ENCODE measurements around the gene SPTBN4.
A peak's percentile ranks its signal among the peaks of the same experiment; 100 is the strongest.

The SPTBN4 gene

DNA sequence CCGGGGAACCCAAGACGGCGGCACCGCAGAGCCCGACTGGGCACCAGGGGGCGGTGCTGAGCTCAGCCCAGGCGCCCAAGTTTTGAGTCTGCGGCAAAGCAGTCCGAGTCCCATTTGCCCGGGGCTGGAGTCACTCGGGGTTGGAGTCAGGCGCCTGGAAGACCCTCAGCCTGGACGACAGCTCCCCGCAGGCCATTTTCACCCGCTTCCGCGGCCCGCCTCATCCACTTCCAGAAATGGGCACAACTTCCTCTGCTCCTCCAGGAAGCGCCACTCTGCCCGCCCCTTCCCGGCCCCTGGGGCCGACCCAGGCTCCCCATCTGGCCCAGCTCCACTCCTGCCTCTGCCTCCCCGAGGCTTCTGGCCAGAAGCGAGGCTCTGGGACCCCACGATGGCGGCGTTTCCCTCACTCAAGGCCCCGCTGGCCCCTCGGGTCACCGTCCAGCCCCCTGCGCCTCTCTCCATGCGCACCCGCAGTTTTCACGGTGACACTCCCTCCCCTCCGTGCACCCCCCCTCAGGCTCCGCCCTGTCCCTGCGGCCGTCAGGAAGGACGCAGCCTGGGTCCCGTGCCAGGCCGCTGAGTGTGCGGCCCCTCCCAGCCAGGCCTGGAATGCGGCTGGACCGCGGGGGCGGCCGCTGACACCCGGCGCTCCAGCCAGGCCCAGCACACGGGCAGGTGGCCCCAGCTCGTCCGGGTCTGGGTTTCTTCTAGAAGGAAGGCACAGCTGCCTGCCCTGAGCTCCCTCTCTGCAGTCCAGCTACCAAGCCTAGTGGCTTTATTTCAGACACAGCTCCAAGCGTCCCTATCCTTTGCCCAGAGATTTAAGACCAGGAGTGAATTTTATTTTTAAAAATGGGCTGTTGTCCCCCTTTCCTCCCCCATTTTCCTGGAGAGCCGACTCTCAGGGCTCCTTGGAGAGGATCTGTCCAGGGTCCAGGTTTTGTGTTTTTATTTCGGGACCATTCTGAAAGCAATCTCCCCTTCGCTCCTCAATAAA is 45.7 kb upstream of the SPTBN4 start:
- DNase-seq (ENCODE audit: low read depth) = peak; percentile 75
- TF ChIP-seq, protein P1, sequence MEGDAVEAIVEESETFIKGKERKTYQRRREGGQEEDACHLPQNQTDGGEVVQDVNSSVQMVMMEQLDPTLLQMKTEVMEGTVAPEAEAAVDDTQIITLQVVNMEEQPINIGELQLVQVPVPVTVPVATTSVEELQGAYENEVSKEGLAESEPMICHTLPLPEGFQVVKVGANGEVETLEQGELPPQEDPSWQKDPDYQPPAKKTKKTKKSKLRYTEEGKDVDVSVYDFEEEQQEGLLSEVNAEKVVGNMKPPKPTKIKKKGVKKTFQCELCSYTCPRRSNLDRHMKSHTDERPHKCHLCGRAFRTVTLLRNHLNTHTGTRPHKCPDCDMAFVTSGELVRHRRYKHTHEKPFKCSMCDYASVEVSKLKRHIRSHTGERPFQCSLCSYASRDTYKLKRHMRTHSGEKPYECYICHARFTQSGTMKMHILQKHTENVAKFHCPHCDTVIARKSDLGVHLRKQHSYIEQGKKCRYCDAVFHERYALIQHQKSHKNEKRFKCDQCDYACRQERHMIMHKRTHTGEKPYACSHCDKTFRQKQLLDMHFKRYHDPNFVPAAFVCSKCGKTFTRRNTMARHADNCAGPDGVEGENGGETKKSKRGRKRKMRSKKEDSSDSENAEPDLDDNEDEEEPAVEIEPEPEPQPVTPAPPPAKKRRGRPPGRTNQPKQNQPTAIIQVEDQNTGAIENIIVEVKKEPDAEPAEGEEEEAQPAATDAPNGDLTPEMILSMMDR (IDR thresholded peaks at IDR 0.05; ENCODE audit: control insufficient read depth, extremely low read depth, insufficient read depth) = peak; percentile 85
- H3K4me3 ChIP-seq (ENCODE audit: low read depth, low read length) = peak overlapping the region; percentile 67

DNA sequence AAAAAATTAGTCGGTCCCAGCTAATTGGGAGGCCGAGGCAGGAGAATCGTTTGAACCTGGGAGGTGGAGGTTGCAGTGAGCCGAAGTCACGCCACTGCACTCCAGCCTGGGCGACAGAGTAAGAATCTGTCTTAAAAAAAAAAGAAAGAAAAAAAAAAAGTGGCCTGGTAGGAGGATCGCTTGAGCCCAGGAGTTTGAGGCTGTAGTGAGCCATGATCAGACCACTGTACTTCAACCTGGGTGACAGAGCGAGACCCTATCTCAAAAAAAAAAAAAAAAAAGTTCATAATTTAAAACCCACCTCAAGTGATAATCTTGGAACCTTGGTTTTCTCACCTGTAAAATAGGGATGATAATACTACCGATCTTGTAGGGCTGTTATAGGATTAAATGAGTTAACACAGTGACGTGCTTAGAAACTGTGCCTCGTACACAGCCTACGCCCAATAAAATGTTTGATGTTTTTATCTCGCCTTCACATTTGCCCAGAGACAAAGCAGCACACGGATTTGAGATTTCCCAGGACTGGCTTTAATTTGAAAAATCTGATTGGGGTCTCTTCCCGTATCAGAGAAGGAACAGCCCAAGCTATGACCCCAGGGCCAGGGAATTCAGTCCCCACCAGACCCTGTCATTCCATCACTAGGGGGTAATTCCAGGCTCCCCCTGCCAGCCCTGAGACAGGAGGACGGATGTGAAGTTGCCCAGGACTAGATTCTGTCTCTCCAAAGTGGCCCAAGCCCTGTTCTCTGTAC is 44.6 kb upstream of the SPTBN4 start:
- TF ChIP-seq, protein P1 (IDR thresholded peaks at IDR 0.05; ENCODE audit: control insufficient read depth, extremely low read depth, insufficient read depth) = no peak
- H3K4me3 ChIP-seq (ENCODE audit: low read depth, low read length) = no peak overlapping the region
- no peak for DNase-seq (ENCODE audit: low read depth)

DNA sequence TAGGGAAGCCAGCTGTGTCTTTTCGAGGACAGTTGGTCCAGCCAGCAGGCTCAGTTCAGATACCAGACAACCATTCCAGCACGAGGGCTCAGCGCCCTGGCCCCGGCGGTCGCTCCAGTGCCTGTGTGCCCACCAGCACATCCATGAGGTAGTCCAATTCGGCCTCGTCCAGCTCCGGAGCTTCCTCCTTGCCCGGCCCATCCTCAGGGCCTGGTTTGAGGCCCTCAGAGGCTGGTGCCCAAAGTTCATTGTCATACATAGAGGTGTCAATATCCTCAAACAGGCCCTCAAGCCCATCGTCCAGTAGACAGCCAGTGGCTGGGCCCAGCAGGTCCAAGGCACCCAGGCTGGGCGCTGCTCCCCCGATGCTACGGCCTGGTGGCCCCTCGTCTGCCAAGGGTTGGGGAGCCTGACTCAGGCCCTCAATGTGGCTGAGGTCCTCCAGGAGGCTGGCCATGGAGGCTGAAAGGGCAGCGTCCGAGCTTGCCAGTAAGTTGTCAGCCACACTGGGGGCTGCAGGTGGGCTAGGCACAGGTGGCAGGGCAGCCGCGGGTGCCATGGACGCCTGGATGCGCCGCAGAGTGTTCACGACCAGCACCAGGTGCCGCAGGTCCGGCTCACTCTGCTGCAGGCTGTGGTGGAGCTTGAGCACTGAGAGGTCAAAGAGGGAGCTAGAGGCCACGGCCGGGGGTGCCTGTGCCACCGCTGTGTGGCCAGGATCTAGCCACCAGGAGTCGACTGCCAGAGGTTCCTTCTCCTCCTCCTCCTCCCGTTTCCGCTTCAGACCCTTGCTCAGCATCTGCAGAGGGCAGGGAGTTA is 43.8 kb upstream of the SPTBN4 start:
- no peak for DNase-seq (ENCODE audit: low read depth)

DNA sequence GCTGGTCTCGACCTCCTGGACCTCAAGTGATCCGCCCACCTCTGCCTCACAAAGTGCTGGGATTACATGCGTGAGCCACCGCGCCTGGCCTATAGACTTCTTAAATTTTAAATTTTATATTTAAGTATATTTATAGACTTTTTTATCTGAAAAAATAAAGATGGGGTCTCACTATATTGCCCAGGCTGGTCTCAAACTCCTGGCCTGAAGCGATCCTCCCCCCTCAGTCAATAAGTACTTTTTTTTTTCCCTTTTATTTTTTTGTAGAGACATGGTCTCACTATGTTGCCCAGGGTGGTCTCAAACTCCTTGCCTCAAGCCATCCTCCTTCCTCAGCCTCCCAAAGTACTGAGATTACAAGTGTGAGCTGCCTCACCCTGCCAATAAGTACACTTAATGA is 42.9 kb upstream of the SPTBN4 start:
- TF ChIP-seq, protein P1 (IDR thresholded peaks at IDR 0.05; ENCODE audit: control insufficient read depth, extremely low read depth, insufficient read depth) = no peak
- H3K4me3 ChIP-seq (ENCODE audit: low read depth, low read length) = no peak overlapping the region
- DNase-seq (ENCODE audit: low read depth) = no peak

More for the DNA sequence above, 43.8 kb upstream of the SPTBN4 start:
- no peak overlapping the region for H3K4me3 ChIP-seq (ENCODE audit: low read depth, low read length)
- TF ChIP-seq, protein P1 (IDR thresholded peaks at IDR 0.05; ENCODE audit: control insufficient read depth, extremely low read depth, insufficient read depth) = no peak

DNA sequence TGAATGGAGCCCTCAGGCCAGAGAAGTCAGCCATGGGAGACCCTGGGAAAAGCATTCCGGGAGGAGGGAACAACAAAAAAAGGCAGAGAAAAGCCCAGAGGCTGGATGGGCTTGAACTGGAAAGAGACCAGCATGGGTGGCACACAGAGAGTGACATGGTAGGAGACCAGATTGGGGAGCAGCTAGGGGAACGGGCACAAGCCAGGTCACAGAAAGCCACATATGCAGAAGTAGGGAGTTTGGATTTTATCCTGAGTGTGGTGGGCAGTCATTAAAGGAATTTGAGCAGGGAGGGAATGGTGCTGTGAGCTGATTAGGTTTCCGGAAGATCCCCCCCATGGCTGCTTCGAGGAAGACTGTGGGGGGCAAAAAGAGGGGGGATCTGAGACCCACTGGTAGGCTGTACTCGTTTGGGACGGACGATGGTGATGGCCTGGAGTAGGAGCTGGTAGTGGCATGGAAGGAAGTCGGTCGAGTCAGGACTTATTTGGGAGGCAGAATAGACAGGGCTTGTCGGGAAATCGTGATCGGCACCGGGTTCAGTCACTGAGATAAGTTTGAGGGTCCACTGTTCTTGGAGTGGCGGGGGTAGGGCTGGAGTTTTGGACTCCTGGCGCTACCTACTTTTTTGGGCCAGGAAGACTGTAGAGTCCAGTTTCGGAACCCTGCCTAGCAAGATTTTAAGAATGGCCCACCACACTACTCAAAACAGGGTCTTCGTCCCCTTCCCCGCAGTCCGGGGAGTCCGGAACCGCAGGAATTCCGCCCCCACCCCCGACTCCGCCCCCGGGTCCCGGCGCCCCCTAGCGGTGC is 42.0 kb upstream of the SPTBN4 start:
- TF ChIP-seq, protein P1 (IDR thresholded peaks at IDR 0.05; ENCODE audit: control insufficient read depth, extremely low read depth, insufficient read depth) = no peak
- DNase-seq (ENCODE audit: low read depth) = no peak
- H3K4me3 ChIP-seq (ENCODE audit: low read depth, low read length) = peak overlapping the region; percentile 84
